NCI-H1436 treated with DMSO at 0.1 percent for 48 hours (cell line): ENCODE results near the gene IL31.

ENCODE experiments used
- DNase-seq: peaks from one replicate; lab custom pipeline; 2025; lab: John Stamatoyannopoulos, UW

The IL31 gene

GRCh38 chr12:122155705-122156104 is 18.3 kb downstream of the IL31 start:
- no peak for DNase-seq

- no peak for DNase-seq
These were observed 21.3 kb downstream of the IL31 start for GRCh38 chr12:122152754-122153153.

GRCh38 chr12:122150127-122150681 is 23.8 kb downstream of the IL31 start:
- no peak for DNase-seq

- no peak for DNase-seq
These were observed 25.4 kb downstream of the IL31 start for GRCh38 chr12:122148657-122149056.

- DNase-seq, result no peak
These were observed 26.3 kb downstream of the IL31 start for GRCh38 chr12:122147514-122148290.

- no peak for DNase-seq
These were observed 28.3 kb downstream of the IL31 start for GRCh38 chr12:122145505-122146330.

- no peak for DNase-seq
These were observed 29.1 kb downstream of the IL31 start for GRCh38 chr12:122144885-122145284.

- DNase-seq, result no peak
These were observed 31.2 kb downstream of the IL31 start for GRCh38 chr12:122142857-122143256.

GRCh38 chr12:122141911-122142725 is 31.9 kb downstream of the IL31 start:
- DNase-seq, result no peak

GRCh38 chr12:122140467-122141257 is 33.4 kb downstream of the IL31 start:
- no peak for DNase-seq

- DNase-seq, result no peak
These were observed 34.1 kb downstream of the IL31 start for GRCh38 chr12:122139941-122140340.

GRCh38 chr12:122139266-122139665 is 34.8 kb downstream of the IL31 start:
- no peak for DNase-seq

GRCh38 chr12:122138616-122139015 is 35.4 kb downstream of the IL31 start:
- DNase-seq, result no peak

- DNase-seq, result no peak
These were observed 35.8 kb downstream of the IL31 start for GRCh38 chr12:122138181-122138580.

- no peak for DNase-seq
These were observed 36.3 kb downstream of the IL31 start for GRCh38 chr12:122137681-122138080.

- DNase-seq, result no peak
These were observed 36.8 kb downstream of the IL31 start for GRCh38 chr12:122137229-122137628.

GRCh38 chr12:122135437-122136031 is 38.5 kb downstream of the IL31 start:
- no peak for DNase-seq

GRCh38 chr12:122133192-122133950 is 40.6 kb downstream of the IL31 start:
- DNase-seq, result no peak

GRCh38 chr12:122130150-122130549 is 43.9 kb downstream of the IL31 start:
- DNase-seq, result no peak

GRCh38 chr12:122129131-122129530 is 44.9 kb downstream of the IL31 start:
- no peak for DNase-seq
